HEK293 (cell line): ENCODE measurements around the gene STK40.
A peak's percentile ranks its signal among the peaks of the same experiment; 100 is the strongest.

Source experiments
- CTCF ChIA-PET: fragments of 350-600 bp; formaldehyde crosslinking; extraction: SDS; loops from one replicate; lab custom pipeline; 2021; ENCODE audit warnings: antibody characterized with exemption; lab: Yijun Ruan, JAX
- POLR2A ChIA-PET: fragments of 300-600 bp; formaldehyde crosslinking; extraction: SDS; loops from one replicate; lab custom pipeline; 2020; ENCODE audit warnings: antibody characterized with exemption, inconsistent platforms; lab: Yijun Ruan, JAX
- H3K27ac ChIP-seq: fragments of 200-500 bp; sonication (Bioruptor generic); 2 replicates; pipeline ENCODE4 v1.5.1; 2014; ENCODE audit warnings: low read depth, low read length, control low read depth, inconsistent platforms; ENCODE audit errors: extremely low read depth
- H3K36me3 ChIP-seq, 2 experiments: fragments of 200-500 bp in 1 of 2; sonication (Bioruptor generic) in 1 of 2; 1 replicate in 1 of 2; 2 replicates in 1 of 2; pipeline ENCODE4 v1.5.1; 2014 to 2017; ENCODE audit warnings: inconsistent platforms in 2 of 2, low read length in 2 of 2; ENCODE audit not compliant: control insufficient read depth in 2 of 2, insufficient read depth in 1 of 2
- H3K4me1 ChIP-seq: fragments of 200-500 bp; sonication (Bioruptor generic); 2 replicates; pipeline ENCODE4 v1.5.1; 2014; ENCODE audit warnings: mild to moderate bottlenecking, low read length, inconsistent platforms; ENCODE audit not compliant: control insufficient read depth, insufficient read depth
- H3K4me3 ChIP-seq: 2 replicates; pipeline ENCODE4 v1.5.1; 2011; ENCODE audit warnings: low read depth, mild to moderate bottlenecking, control low read depth, low read length, moderate library complexity
- H3K9me3 ChIP-seq: fragments of 200-500 bp; sonication (Bioruptor generic); 2 replicates; pipeline ENCODE4 v1.5.1; 2014; ENCODE audit warnings: low read depth, low read length, inconsistent platforms; ENCODE audit not compliant: control insufficient read depth, insufficient read depth
- GLIS2 ChIP-seq: fragments of 450-650 bp; formaldehyde crosslinking; IDR thresholded peaks from 2 replicates; pipeline ENCODE4 v1.5.1; 2016; ENCODE audit warnings: missing biosample characterization, missing genetic modification characterization
- MEIS1 ChIP-seq: sonication (generic); formaldehyde crosslinking; IDR thresholded peaks from 2 replicates; pipeline ENCODE4 v1.8.1; 2022; ENCODE audit warnings: missing genetic modification reagents, mild to moderate bottlenecking, borderline replicate concordance
- ZFP3 ChIP-seq: fragments of 450-650 bp; formaldehyde crosslinking; IDR thresholded peaks from 2 replicates; pipeline ENCODE4 v1.5.1; 2016; ENCODE audit warnings: low read depth, missing biosample characterization, missing genetic modification characterization
- ZFP69B ChIP-seq: fragments of 450-650 bp; formaldehyde crosslinking; IDR thresholded peaks from 2 replicates; pipeline ENCODE4 v1.5.1; 2016; ENCODE audit warnings: missing biosample characterization, missing genetic modification characterization
- ZNF24 ChIP-seq: fragments of 450-650 bp; formaldehyde crosslinking; IDR thresholded peaks from 2 replicates; pipeline ENCODE4 v1.5.1; 2016; ENCODE audit warnings: missing biosample characterization, missing genetic modification characterization
- ZNF391 ChIP-seq: fragments of 450-650 bp; formaldehyde crosslinking; IDR thresholded peaks from 2 replicates; pipeline ENCODE4 v1.5.1; 2016; ENCODE audit warnings: low read depth, missing biosample characterization, missing genetic modification characterization, borderline replicate concordance
- ZNF404 ChIP-seq: fragments of 450-650 bp; formaldehyde crosslinking; IDR thresholded peaks from 2 replicates; pipeline ENCODE4 v1.5.1; 2017; ENCODE audit warnings: missing biosample characterization, missing genetic modification characterization
- ZNF433 ChIP-seq: fragments of 450-650 bp; formaldehyde crosslinking; IDR thresholded peaks from 2 replicates; pipeline ENCODE4 v1.5.1; 2016; ENCODE audit warnings: missing biosample characterization, missing genetic modification characterization, low read depth
- ZNF473 ChIP-seq: fragments of 450-650 bp; formaldehyde crosslinking; IDR thresholded peaks from 2 replicates; pipeline ENCODE4 v1.5.1; 2017; ENCODE audit warnings: missing biosample characterization, missing genetic modification characterization
- ZNF518A ChIP-seq: fragments of 450-650 bp; formaldehyde crosslinking; conservative IDR thresholded peaks from 2 replicates; pipeline ENCODE4 v1.5.1; 2016; ENCODE audit warnings: low read depth, missing biosample characterization, missing genetic modification characterization
- ZNF621 ChIP-seq: fragments of 450-650 bp; formaldehyde crosslinking; IDR thresholded peaks from 2 replicates; pipeline ENCODE4 v1.5.1; 2017; ENCODE audit warnings: missing biosample characterization, missing genetic modification characterization
- ZNF701 ChIP-seq: fragments of 450-650 bp; formaldehyde crosslinking; IDR thresholded peaks from 2 replicates; pipeline ENCODE4 v1.5.1; 2016; ENCODE audit warnings: missing biosample characterization, missing genetic modification characterization
- ZNF792 ChIP-seq: fragments of 450-650 bp; formaldehyde crosslinking; IDR thresholded peaks from 2 replicates; pipeline ENCODE4 v1.5.1; 2016; ENCODE audit warnings: missing biosample characterization, missing genetic modification characterization
- TF ChIP-seq, protein P1 (sequence below): fragments of 450-650 bp; formaldehyde crosslinking; IDR thresholded peaks from 2 replicates; pipeline ENCODE4 v1.5.1; 2016; ENCODE audit warnings: missing biosample characterization, missing genetic modification characterization
- TF ChIP-seq, protein P2 (sequence below): fragments of 450-650 bp; formaldehyde crosslinking; IDR thresholded peaks from 2 replicates; pipeline ENCODE4 v1.5.1; 2016; ENCODE audit warnings: missing biosample characterization, missing genetic modification characterization
- TF ChIP-seq, protein P3 (sequence below): fragments of 450-650 bp; formaldehyde crosslinking; IDR thresholded peaks from 2 replicates; pipeline ENCODE4; 2016; ENCODE audit warnings: missing biosample characterization, missing genetic modification characterization

STK40 gene

DNA sequence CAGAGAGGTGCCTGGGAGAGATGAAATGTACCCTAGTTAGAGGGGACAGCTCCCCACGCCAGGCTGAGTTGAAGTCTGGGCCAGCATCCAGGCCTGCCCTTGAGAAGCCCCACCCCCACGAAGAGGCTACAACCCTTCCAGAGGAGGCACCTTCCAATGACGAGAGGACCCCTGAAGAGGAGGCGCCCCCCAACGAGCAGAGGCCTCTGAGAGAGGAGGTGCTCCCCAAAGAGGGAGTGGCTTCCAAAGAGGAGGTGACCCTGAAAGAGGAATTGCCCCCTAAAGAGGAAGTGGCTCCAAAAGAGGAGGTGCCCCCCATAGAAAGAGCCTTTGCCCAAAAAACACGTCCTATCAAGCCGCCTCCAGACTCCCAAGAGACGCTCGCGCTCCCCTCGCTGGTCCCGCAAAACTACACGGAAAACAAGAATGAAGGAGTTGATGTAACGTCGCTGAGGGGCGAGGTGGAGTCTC, 65.4 kb downstream of the STK40 start:
- CTCF ChIA-PET: no interaction called here
- POLR2A ChIA-PET: interaction anchor here (1.6 kb wide), 1 partner anchor 14 kb away, joined by 5 read pairs; the partner anchor contains the start of gene SH3D21
- TF ChIP-seq GLIS2 (tag by site-specific recombination): peak; percentile 22; the same call in 1 of the 2 replicates
- no peak for TF ChIP-seq ZNF473 (tag by site-specific recombination)

GRCh38 chr1:36309397-36309796, 76.3 kb downstream of the STK40 start:
- Histone ChIP-seq H3K36me3 (peaks cover 0 to 55% of the 10 kb centered on the region in 2 experiments; a peak in 2 of 3 replicates), H3K4me3 (no peak overlapping the region), H3K4me1 (no peaks in the 10 kb centered on the region), H3K9me3 (no peaks in the 10 kb centered on the region), H3K27ac (no peak overlapping the region)
- ChIA-PET POLR2A (interaction anchor here (1.3 to 1.6 kb wide), 2 partner anchors 9 to 14 kb away, joined by 4 read pairs; partner anchors contain the start of gene EVA1B), CTCF (interaction anchor here (1.2 to 1.6 kb wide), 3 partner anchors 15 to 60 kb away, joined by 3 to 6 read pairs (median 3); no protein-coding TSS in a partner anchor)
- no peak for TF ChIP-seq ZNF24 (tag by site-specific recombination)
- TF ChIP-seq ZNF792 (tag by site-specific recombination): no peak
- no peak for TF ChIP-seq ZNF518A (tag by site-specific recombination)
- no peak for TF ChIP-seq ZNF404 (tag by site-specific recombination)
- no peak for TF ChIP-seq ZFP3 (tag by site-specific recombination)
- no peak for TF ChIP-seq ZNF391 (tag by site-specific recombination)
- TF ChIP-seq, protein P1, sequence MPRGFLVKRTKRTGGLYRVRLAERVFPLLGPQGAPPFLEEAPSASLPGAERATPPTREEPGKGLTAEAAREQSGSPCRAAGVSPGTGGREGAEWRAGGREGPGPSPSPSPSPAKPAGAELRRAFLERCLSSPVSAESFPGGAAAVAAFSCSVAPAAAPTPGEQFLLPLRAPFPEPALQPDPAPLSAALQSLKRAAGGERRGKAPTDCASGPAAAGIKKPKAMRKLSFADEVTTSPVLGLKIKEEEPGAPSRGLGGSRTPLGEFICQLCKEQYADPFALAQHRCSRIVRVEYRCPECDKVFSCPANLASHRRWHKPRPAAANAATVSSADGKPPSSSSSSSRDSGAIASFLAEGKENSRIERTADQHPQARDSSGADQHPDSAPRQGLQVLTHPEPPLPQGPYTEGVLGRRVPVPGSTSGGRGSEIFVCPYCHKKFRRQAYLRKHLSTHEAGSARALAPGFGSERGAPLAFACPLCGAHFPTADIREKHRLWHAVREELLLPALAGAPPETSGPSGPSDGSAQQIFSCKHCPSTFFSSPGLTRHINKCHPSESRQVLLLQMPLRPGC (tag by site-specific recombination): no peak
- TF ChIP-seq ZFP69B: no peak
- no peak for TF ChIP-seq ZNF621 (tag by site-specific recombination)

More for the DNA sequence above, 65.4 kb downstream of the STK40 start:
- no peak overlapping the region for H3K4me3 ChIP-seq
- H3K4me1 ChIP-seq: no peaks in the 10 kb centered on the region; the same call in 1 of the 2 replicates
- H3K9me3 ChIP-seq: no peaks in the 10 kb centered on the region
- H3K27ac ChIP-seq: no peak overlapping the region
- H3K36me3 ChIP-seq: peaks cover 0 to 44% of the 10 kb centered on the region in 2 experiments; a peak in 1 of 3 replicates

- no peak overlapping the region for H3K4me3 ChIP-seq
- ChIA-PET CTCF (no interaction called here), POLR2A (interaction anchor here (0.5 to 2.4 kb wide), 10 partner anchors 10 to 158 kb away, joined by 4 to 11 read pairs (median 5); partner anchors contain the start of genes EVA1B, LSM10 and TRAPPC3)
- no peak overlapping the region for H3K27ac ChIP-seq
- no peak for TF ChIP-seq ZNF433
- TF ChIP-seq ZNF621 (tag by site-specific recombination): no peak
- TF ChIP-seq ZNF701 (tag by site-specific recombination): no peak
- TF ChIP-seq, protein P2, sequence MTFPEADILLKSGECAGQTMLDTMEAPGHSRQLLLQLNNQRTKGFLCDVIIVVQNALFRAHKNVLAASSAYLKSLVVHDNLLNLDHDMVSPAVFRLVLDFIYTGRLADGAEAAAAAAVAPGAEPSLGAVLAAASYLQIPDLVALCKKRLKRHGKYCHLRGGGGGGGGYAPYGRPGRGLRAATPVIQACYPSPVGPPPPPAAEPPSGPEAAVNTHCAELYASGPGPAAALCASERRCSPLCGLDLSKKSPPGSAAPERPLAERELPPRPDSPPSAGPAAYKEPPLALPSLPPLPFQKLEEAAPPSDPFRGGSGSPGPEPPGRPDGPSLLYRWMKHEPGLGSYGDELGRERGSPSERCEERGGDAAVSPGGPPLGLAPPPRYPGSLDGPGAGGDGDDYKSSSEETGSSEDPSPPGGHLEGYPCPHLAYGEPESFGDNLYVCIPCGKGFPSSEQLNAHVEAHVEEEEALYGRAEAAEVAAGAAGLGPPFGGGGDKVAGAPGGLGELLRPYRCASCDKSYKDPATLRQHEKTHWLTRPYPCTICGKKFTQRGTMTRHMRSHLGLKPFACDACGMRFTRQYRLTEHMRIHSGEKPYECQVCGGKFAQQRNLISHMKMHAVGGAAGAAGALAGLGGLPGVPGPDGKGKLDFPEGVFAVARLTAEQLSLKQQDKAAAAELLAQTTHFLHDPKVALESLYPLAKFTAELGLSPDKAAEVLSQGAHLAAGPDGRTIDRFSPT (tag by site-specific recombination): 0 out of 2 replicates have a peak, but pooled peaks have one; percentile 5
- TF ChIP-seq, protein P3, sequence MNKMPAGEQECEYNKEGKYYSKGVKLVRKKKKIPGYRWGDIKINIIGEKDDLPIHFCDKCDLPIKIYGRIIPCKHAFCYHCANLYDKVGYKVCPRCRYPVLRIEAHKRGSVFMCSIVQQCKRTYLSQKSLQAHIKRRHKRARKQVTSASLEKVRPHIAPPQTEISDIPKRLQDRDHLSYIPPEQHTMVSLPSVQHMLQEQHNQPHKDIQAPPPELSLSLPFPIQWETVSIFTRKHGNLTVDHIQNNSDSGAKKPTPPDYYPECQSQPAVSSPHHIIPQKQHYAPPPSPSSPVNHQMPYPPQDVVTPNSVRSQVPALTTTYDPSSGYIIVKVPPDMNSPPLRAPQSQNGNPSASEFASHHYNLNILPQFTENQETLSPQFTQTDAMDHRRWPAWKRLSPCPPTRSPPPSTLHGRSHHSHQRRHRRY: no peak
- TF ChIP-seq MEIS1 (CRISPR knock-in tag): no peak
- no peaks in the 10 kb centered on the region for H3K9me3 ChIP-seq
- H3K36me3 ChIP-seq: peaks cover 0 to 71% of the 10 kb centered on the region in 2 experiments; a peak in 2 of 3 replicates
- no peaks in the 10 kb centered on the region for H3K4me1 ChIP-seq
Observed at GRCh38 chr1:36307601-36308330, 78.0 kb downstream of the STK40 start.
